Measurements from ENCODE around the gene CSRP1. TPM values are rescaled to one million over a fixed set of nuclear protein-coding genes. Genes with fewer than 3 reads are reported as not detected.

The CSRP1 gene
- polyA plus RNA-seq, 2 of the 4 experiments (the other 2 are of a cell fraction) = 277 to 655 TPM

DNA sequence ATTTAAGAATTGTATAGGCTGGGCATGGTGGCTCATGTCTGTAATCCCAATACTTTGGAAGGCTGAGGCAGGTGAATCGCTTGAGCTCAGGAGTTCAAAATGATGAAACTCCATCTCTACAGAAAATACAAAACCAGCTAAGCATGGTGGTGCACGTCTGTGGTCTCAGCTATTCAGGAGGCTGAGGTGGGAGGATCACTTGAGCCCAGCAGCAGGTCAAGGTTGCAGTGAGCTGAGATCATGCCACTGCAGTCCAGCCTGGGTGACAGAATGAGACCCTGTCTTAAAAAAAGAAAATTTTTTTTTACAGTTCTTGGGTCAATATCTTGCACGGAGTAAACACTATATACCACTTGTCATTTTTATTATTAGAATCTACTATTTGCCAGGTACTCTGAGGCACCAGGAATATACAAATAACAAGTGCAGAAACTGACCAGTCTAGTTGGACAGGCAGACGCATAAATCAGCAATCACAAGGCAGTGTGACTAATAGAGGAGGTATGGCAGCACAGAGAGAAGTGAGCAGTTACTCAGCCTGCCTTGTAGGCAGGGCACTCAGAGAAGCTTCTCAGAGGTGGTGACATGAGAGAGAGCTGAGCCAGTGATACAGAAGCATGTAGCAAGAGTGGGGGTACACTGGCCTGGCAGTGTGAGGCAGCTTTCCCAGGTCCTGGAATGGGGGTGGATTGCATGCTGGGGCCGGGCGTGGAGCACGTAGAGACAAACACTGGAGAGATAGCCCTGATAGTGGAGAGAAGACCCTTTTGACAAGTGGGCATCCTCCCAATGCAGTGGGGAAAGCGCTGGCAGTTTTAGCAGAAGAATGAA is 45.9 kb downstream of the CSRP1 start:
- peaks cover 86% of the 10 kb centered on the region for H3K4me1 ChIP-seq
- H3K27ac ChIP-seq = peak overlapping the region; percentile 98 to 99
- peak; percentile 86 to 88 for ATAC-seq
- POLR2A ChIA-PET = interaction anchor here (1.1 to 3.4 kb wide), 9 partner anchors 8 to 42 kb away, joined by 3 to 34 read pairs (median 10); partner anchors contain the start of gene PHLDA3
- peak overlapping the region; percentile 80 for H3K4me2 ChIP-seq
- 0 out of 3 replicates have a peak overlapping the region, but pooled peaks have one; percentile 10 for H3K4me3 ChIP-seq
- no peaks in the 10 kb centered on the region for H3K9me3 ChIP-seq
- 15% methylated on average over 8 of the region's 8 CpGs for WGBS (ENCODE audit: missing lambda C conversion rate)
- DNase-seq (ENCODE audit: low read depth in 1 of 2, low spot score in 1 of 2) = peak; percentile 84 to 93
- peak; percentile 91 for FAIRE-seq
- CTCF ChIA-PET = interaction anchor here (0.6 to 20.1 kb wide), 9 partner anchors 8 to 72 kb away, joined by 3 to 376 read pairs (median 14); partner anchors contain the start of genes CSRP1 and PHLDA3
- TF ChIP-seq CBX2 (IDR thresholded peaks at IDR 0.05; ENCODE audit: borderline replicate concordance, low read depth) (no peak), KDM5A (IDR thresholded peaks at IDR 0.05) (no peak), PHF8 (IDR thresholded peaks at IDR 0.05; ENCODE audit: borderline replicate concordance, low read depth) (no peak), FOSL2 (IDR thresholded peaks at IDR 0.05) (peak; percentile 79), FOSL2 (CRISPR knock-in tag; IDR thresholded peaks at IDR 0.05) (peak; percentile 96), KDM1A (IDR thresholded peaks at IDR 0.05; ENCODE audit: low read depth) (no peak), RCOR1 (IDR thresholded peaks at IDR 0.05; ENCODE audit: low read depth, low read length) (no peak), ZNF302 (CRISPR knock-in tag; IDR thresholded peaks at IDR 0.05) (no peak), EHF (CRISPR knock-in tag; IDR thresholded peaks at IDR 0.05) (no peak), BHLHE40 (IDR thresholded peaks at IDR 0.05; ENCODE audit: low read depth, low read length) (no peak), ZC3H11A (IDR thresholded peaks at IDR 0.05) (no peak), CHD2 (IDR thresholded peaks at IDR 0.05; ENCODE audit: low read length, partially characterized antibody) (no peak), CEBPB (IDR thresholded peaks at IDR 0.05) (peak; percentile 44 to 47; a peak in 1 of 4 replicates), MAZ (IDR thresholded peaks at IDR 0.05; ENCODE audit: borderline replicate concordance, low read depth, low read length) (no peak), RAD21 (conservative IDR thresholded peaks at IDR 0.05 in 1 of 2, IDR thresholded peaks at IDR 0.05 in 1 of 2) (0 out of 5 replicates have a peak, but pooled peaks of 1 of the 2 experiments have one; percentile 12), JUNB (IDR thresholded peaks at IDR 0.05) (peak; percentile 83), JUN (IDR thresholded peaks at IDR 0.05) (peak; percentile 38 to 82; a peak in 4 of 5 replicates), HOXB13 (CRISPR knock-in tag; IDR thresholded peaks at IDR 0.05; ENCODE audit: low read depth) (no peak), ESRRA (IDR thresholded peaks at IDR 0.05; ENCODE audit: borderline replicate concordance, low read length) (no peak), EHMT2 (IDR thresholded peaks at IDR 0.05; ENCODE audit: low read depth) (no peak), TP53 (CRISPR knock-in tag; IDR thresholded peaks at IDR 0.05) (no peak), CBX8 (IDR thresholded peaks at IDR 0.05) (no peak), HOXA7 (CRISPR knock-in tag; IDR thresholded peaks at IDR 0.05) (no peak), HDAC2 (IDR thresholded peaks at IDR 0.05) (no peak), MAFK (IDR thresholded peaks at IDR 0.05; ENCODE audit: partially characterized antibody) (no peak), TFCP2L1 (CRISPR knock-in tag; IDR thresholded peaks at IDR 0.05) (no peak), POLR2AphosphoS2 (conservative IDR thresholded peaks at IDR 0.05; ENCODE audit: low read length) (no peak), GATA3 (IDR thresholded peaks at IDR 0.05; ENCODE audit: borderline replicate concordance) (no peak; the same call in 1 of the 2 replicates), HEYL (CRISPR knock-in tag; IDR thresholded peaks at IDR 0.05) (no peak), FOXS1 (CRISPR knock-in tag; IDR thresholded peaks at IDR 0.05) (no peak)
- TF ChIP-seq, protein P1, sequence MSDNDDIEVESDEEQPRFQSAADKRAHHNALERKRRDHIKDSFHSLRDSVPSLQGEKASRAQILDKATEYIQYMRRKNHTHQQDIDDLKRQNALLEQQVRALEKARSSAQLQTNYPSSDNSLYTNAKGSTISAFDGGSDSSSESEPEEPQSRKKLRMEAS (IDR thresholded peaks at IDR 0.05) = peak; percentile 73
- TF ChIP-seq, protein P2, sequence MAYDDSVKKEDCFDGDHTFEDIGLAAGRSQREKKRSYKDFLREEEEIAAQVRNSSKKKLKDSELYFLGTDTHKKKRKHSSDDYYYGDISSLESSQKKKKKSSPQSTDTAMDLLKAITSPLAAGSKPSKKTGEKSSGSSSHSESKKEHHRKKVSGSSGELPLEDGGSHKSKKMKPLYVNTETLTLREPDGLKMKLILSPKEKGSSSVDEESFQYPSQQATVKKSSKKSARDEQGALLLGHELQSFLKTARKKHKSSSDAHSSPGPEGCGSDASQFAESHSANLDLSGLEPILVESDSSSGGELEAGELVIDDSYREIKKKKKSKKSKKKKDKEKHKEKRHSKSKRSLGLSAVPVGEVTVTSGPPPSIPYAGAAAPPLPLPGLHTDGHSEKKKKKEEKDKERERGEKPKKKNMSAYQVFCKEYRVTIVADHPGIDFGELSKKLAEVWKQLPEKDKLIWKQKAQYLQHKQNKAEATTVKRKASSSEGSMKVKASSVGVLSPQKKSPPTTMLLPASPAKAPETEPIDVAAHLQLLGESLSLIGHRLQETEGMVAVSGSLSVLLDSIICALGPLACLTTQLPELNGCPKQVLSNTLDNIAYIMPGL (CRISPR knock-in tag; IDR thresholded peaks at IDR 0.05; ENCODE audit: borderline replicate concordance) = no peak
- TF ChIP-seq, protein P3, sequence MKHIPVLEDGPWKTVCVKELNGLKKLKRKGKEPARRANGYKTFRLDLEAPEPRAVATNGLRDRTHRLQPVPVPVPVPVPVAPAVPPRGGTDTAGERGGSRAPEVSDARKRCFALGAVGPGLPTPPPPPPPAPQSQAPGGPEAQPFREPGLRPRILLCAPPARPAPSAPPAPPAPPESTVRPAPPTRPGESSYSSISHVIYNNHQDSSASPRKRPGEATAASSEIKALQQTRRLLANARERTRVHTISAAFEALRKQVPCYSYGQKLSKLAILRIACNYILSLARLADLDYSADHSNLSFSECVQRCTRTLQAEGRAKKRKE (CRISPR knock-in tag; IDR thresholded peaks at IDR 0.05; ENCODE audit: low read depth) = peak; percentile 62; the same call in 1 of the 2 replicates
- TF ChIP-seq, protein P4, sequence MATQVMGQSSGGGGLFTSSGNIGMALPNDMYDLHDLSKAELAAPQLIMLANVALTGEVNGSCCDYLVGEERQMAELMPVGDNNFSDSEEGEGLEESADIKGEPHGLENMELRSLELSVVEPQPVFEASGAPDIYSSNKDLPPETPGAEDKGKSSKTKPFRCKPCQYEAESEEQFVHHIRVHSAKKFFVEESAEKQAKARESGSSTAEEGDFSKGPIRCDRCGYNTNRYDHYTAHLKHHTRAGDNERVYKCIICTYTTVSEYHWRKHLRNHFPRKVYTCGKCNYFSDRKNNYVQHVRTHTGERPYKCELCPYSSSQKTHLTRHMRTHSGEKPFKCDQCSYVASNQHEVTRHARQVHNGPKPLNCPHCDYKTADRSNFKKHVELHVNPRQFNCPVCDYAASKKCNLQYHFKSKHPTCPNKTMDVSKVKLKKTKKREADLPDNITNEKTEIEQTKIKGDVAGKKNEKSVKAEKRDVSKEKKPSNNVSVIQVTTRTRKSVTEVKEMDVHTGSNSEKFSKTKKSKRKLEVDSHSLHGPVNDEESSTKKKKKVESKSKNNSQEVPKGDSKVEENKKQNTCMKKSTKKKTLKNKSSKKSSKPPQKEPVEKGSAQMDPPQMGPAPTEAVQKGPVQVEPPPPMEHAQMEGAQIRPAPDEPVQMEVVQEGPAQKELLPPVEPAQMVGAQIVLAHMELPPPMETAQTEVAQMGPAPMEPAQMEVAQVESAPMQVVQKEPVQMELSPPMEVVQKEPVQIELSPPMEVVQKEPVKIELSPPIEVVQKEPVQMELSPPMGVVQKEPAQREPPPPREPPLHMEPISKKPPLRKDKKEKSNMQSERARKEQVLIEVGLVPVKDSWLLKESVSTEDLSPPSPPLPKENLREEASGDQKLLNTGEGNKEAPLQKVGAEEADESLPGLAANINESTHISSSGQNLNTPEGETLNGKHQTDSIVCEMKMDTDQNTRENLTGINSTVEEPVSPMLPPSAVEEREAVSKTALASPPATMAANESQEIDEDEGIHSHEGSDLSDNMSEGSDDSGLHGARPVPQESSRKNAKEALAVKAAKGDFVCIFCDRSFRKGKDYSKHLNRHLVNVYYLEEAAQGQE (IDR thresholded peaks at IDR 0.05) = no peak
- TF ChIP-seq, protein P5, sequence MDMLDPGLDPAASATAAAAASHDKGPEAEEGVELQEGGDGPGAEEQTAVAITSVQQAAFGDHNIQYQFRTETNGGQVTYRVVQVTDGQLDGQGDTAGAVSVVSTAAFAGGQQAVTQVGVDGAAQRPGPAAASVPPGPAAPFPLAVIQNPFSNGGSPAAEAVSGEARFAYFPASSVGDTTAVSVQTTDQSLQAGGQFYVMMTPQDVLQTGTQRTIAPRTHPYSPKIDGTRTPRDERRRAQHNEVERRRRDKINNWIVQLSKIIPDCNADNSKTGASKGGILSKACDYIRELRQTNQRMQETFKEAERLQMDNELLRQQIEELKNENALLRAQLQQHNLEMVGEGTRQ (IDR thresholded peaks at IDR 0.05) = no peak
